SHP77 treated with DMSO at 0.1 percent for 48 hours (cell line): ENCODE results near the gene RANBP3.
"Not testable (repeated sequence)": the region's sequence is repeated elsewhere in the genome, so short reads cannot be mapped to it uniquely, and the experiment has no call there.

Experiments used
- DNase-seq: peaks from one replicate; lab custom pipeline; 2025; lab: John Stamatoyannopoulos, UW

RANBP3 gene

GRCh38 chr19:6007866-6008265 is 29.9 kb upstream of the RANBP3 start:
- DNase-seq, result no peak

- DNase-seq, result no peak
Observed at GRCh38 chr19:6006896-6007295, 29.0 kb upstream of the RANBP3 start.

GRCh38 chr19:6006070-6006446 is 28.1 kb upstream of the RANBP3 start:
- not testable (repeated sequence) for DNase-seq

GRCh38 chr19:6005321-6006069 is 27.6 kb upstream of the RANBP3 start:
- DNase-seq, result no peak

GRCh38 chr19:6003976-6004375 is 26.0 kb upstream of the RANBP3 start:
- DNase-seq, result no peak

- DNase-seq, result no peak
Observed at GRCh38 chr19:6002591-6002990, 24.7 kb upstream of the RANBP3 start.

GRCh38 chr19:6000228-6000847 is 22.4 kb upstream of the RANBP3 start:
- DNase-seq, result no peak

GRCh38 chr19:5999693-6000092 is 21.8 kb upstream of the RANBP3 start:
- no peak for DNase-seq

- DNase-seq, result no peak
Observed at GRCh38 chr19:5997371-5997770, 19.4 kb upstream of the RANBP3 start.

GRCh38 chr19:5996623-5997320 is 18.8 kb upstream of the RANBP3 start:
- no peak for DNase-seq

- DNase-seq, result no peak
Observed at GRCh38 chr19:5996102-5996501, 18.2 kb upstream of the RANBP3 start.

GRCh38 chr19:5995606-5996005 is 17.7 kb upstream of the RANBP3 start:
- DNase-seq, result no peak

- DNase-seq, result no peak
Observed at GRCh38 chr19:5994405-5995165, 16.6 kb upstream of the RANBP3 start.

GRCh38 chr19:5993648-5994358 is 15.9 kb upstream of the RANBP3 start:
- no peak for DNase-seq

GRCh38 chr19:5993201-5993600 is 15.3 kb upstream of the RANBP3 start:
- DNase-seq, result no peak

GRCh38 chr19:5992756-5993155 is 14.8 kb upstream of the RANBP3 start:
- no peak for DNase-seq

- no peak for DNase-seq
Observed at GRCh38 chr19:5991244-5991838, 13.4 kb upstream of the RANBP3 start.

- peak; percentile 56 for DNase-seq
Observed at GRCh38 chr19:5990289-5990797, 12.4 kb upstream of the RANBP3 start.

GRCh38 chr19:5989388-5990074 is 11.6 kb upstream of the RANBP3 start:
- no peak for DNase-seq

GRCh38 chr19:5988517-5989387 is 10.8 kb upstream of the RANBP3 start:
- DNase-seq, result no peak
